ENCODE data around the gene RGN. TPM values are rescaled to one million over a fixed set of nuclear protein-coding genes. Genes with fewer than 3 reads are reported as not detected.

Gene RGN
- polyA plus RNA-seq (2011; rRNA removed) (1.7 and 2.1 TPM in 2 replicates), polyA minus RNA-seq (2011; rRNA and poly(A)+ RNA removed) (0.61 and 0.64 TPM in 2 replicates)

- peak within 1 kb of the TSS; percentile 32 for H3K4me3 ChIP-seq (ENCODE audit: low read depth, low read length)
- no peak for DNase-seq (ENCODE audit: low read depth, low spot score)
- H3K27ac ChIP-seq (ENCODE audit: low read depth, low read length) = no peak within 1 kb of the TSS
- H3K9me3 ChIP-seq (ENCODE audit: control insufficient read depth, insufficient read depth, low read length) = no peaks in the 10 kb centered on the region
- POLR2A ChIA-PET = no interaction called here
- H3K27me3 ChIP-seq (ENCODE audit: control insufficient read depth, insufficient read depth, low read length) = no peaks in the 10 kb centered on the region
- TF ChIP-seq CTCF (IDR thresholded peaks at IDR 0.05; ENCODE audit: low read depth, low read length) = no peak
- CTCF ChIA-PET = no interaction called here
Observed at GRCh38 chrX:47078129-47079043, at the start of gene RGN. TSS of gene RGN (plus strand) at chrX:47078443. CDS start at chrX:47081145, 2,702 bp downstream.

GRCh38 chrX:47030339-47030738, 47.9 kb upstream of the RGN start:
- Histone ChIP-seq H3K9me3 (ENCODE audit: control insufficient read depth, insufficient read depth, low read length) (no peaks in the 10 kb centered on the region), H3K4me3 (ENCODE audit: low read depth, low read length) (no peak overlapping the region), H3K27ac (ENCODE audit: low read depth, low read length) (no peak overlapping the region), H3K27me3 (ENCODE audit: control insufficient read depth, insufficient read depth, low read length) (no peaks in the 10 kb centered on the region)
- DNase-seq (ENCODE audit: low read depth, low spot score) = peak; percentile 26
- ChIA-PET CTCF (interaction anchor here (0.7 to 3.3 kb wide), 17 partner anchors 8 to 239 kb away, joined by 3 to 30 read pairs (median 4); partner anchors contain the start of genes JADE3 and RP2), POLR2A (no interaction called here)
- peak; percentile 58 for TF ChIP-seq CTCF (IDR thresholded peaks at IDR 0.05; ENCODE audit: low read depth, low read length)

GRCh38 chrX:47047989-47048388, 30.3 kb upstream of the RGN start:
- POLR2A ChIA-PET = no interaction called here
- CTCF ChIA-PET = interaction anchor here (1.0 kb wide), 1 partner anchor 18 kb away, joined by 4 read pairs; no protein-coding TSS in a partner anchor

GRCh38 chrX:47059142-47059874, 18.9 kb upstream of the RGN start:
- TF ChIP-seq CTCF (IDR thresholded peaks at IDR 0.05; ENCODE audit: low read depth, low read length) = no peak
- no peak for DNase-seq (ENCODE audit: low read depth, low spot score)
- CTCF ChIA-PET = no interaction called here

More at GRCh38 chrX:47047989-47048388, 30.3 kb upstream of the RGN start:
- Histone ChIP-seq H3K9me3 (ENCODE audit: control insufficient read depth, insufficient read depth, low read length) (no peaks in the 10 kb centered on the region), H3K4me3 (ENCODE audit: low read depth, low read length) (no peak overlapping the region), H3K27me3 (ENCODE audit: control insufficient read depth, insufficient read depth, low read length) (no peaks in the 10 kb centered on the region), H3K27ac (ENCODE audit: low read depth, low read length) (no peak overlapping the region)
- no peak for DNase-seq (ENCODE audit: low read depth, low spot score)
- TF ChIP-seq CTCF (IDR thresholded peaks at IDR 0.05; ENCODE audit: low read depth, low read length) = no peak

More at GRCh38 chrX:47059142-47059874, 18.9 kb upstream of the RGN start:
- no peaks in the 10 kb centered on the region for H3K27me3 ChIP-seq (ENCODE audit: control insufficient read depth, insufficient read depth, low read length)
- H3K9me3 ChIP-seq (ENCODE audit: control insufficient read depth, insufficient read depth, low read length) = no peaks in the 10 kb centered on the region
- no peak overlapping the region for H3K4me3 ChIP-seq (ENCODE audit: low read depth, low read length)
- POLR2A ChIA-PET = interaction anchor here (0.6 kb wide), 1 partner anchor 568 kb away, joined by 3 read pairs; no protein-coding TSS in a partner anchor
- H3K27ac ChIP-seq (ENCODE audit: low read depth, low read length) = no peak overlapping the region

Measured in AG04450 (cell line).